ENCODE data around the gene OR13C5.

Gene OR13C5

DNA sequence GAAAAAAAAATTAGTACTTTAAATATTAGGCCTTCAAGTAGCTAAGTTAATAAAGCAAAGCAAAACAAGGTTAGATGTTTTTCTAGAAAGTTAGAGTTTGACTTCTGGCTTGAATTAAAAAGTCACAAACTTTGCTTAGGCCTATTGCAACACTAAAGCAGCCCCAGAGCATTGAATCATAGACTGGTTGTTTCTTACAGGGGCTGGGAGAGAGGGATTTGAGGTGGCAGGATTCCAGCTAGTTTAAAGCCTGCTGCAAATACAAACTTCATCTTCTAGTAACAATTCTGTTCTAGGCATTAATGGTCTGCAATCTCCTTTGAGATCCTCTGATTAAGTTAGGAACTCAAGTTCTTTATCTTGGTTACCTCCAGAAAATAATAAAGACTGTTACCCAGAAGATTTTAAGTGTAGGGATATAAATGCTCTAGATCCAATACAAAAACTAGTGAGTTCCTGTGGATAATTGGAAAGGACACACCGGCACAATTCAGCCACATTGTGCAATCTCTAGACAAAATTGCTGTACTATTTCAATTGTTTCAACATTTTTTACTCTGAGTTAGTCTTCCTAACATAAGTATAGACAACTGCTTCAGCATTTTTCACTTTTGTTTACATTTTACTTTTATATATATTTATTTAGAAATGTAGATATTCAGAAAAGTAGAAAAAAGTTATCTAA lies 12.6 kb downstream of the OR13C5 start:
- no peaks in the 10 kb centered on the region for H3K27me3 ChIP-seq (ENCODE audit: control insufficient read depth, insufficient read depth, low read length)
- H3K36me3 ChIP-seq (ENCODE audit: control insufficient read depth, insufficient read depth, low read length), result no peaks in the 10 kb centered on the region
- no peaks in the 10 kb centered on the region for H3K4me1 ChIP-seq (ENCODE audit: control insufficient read depth, insufficient read depth, low read length)
- no peak overlapping the region for H3K4me3 ChIP-seq (ENCODE audit: low read length)
- H3K27ac ChIP-seq (ENCODE audit: low read depth, low read length), result no peak overlapping the region
- H3K9ac ChIP-seq (ENCODE audit: low read length), result no peak overlapping the region

DNA sequence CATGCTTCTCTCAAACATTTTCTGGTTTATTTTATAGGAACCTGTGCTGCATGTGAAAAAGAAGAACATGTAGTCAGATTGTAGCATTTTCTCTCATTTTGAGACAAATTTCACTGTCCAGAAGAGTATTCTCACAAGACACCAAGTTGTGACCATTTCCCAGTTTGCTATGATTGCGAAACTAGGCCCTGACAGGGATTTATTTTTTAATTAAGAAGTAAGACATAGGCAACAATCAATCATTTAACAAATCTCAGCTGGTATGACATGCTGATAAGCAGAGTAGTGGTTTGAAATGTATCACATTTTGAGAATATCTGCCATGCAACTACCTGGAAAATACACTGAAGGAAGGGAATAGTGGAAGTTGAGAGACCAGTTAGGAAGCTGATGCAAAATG lies 18.7 kb downstream of the OR13C5 start:
- H3K27ac ChIP-seq (ENCODE audit: low read depth, low read length), result no peak overlapping the region
- H3K4me3 ChIP-seq (ENCODE audit: low read length), result no peak overlapping the region
- no peak overlapping the region for H3K9ac ChIP-seq (ENCODE audit: low read length)
- no peaks in the 10 kb centered on the region for H3K27me3 ChIP-seq (ENCODE audit: control insufficient read depth, insufficient read depth, low read length)
- no peaks in the 10 kb centered on the region for H3K36me3 ChIP-seq (ENCODE audit: control insufficient read depth, insufficient read depth, low read length)
- no peaks in the 10 kb centered on the region for H3K4me1 ChIP-seq (ENCODE audit: control insufficient read depth, insufficient read depth, low read length)

DNA sequence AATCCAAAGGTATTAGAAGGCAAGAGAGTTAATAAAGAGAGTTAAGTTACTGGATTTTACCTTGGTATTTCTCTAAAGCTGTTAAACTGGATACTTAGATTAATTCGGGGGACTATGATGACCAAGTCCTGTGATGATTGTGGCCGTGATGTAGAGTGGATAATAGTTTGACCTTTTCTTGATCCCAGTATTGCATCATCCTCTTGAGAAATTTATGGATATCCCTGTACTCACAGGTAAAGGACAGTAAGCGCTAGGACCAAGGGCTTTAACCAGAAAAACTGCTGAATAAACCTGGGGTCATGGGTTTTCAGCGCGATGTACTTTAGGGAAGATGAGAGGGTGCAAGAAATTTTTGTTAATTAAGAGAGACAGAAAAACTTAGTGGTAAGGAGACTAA lies 21.9 kb downstream of the OR13C5 start:
- no peak overlapping the region for H3K4me3 ChIP-seq (ENCODE audit: low read length)
- H3K4me1 ChIP-seq (ENCODE audit: control insufficient read depth, insufficient read depth, low read length), result no peaks in the 10 kb centered on the region
- H3K27ac ChIP-seq (ENCODE audit: low read depth, low read length), result no peak overlapping the region
- no peak overlapping the region for H3K9ac ChIP-seq (ENCODE audit: low read length)
- no peaks in the 10 kb centered on the region for H3K27me3 ChIP-seq (ENCODE audit: control insufficient read depth, insufficient read depth, low read length)
- no peaks in the 10 kb centered on the region for H3K36me3 ChIP-seq (ENCODE audit: control insufficient read depth, insufficient read depth, low read length)

DNA sequence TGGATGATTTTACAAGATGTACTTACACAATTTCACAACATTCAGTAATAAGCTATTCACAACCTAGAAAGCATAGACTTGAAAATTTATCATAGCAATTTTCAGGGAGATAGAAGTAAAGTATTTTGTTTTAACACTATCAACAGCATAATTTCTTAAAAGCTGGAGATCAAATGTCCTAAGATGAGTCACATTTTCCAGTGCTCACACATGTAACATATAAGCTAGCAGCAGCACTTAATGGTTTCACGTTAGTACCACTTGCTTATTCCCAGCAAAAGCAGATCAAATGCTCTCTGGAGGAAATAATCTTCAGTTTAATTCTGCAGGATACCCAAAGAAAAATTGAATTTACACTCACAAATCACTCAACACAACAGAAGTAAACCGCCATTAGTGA lies 23.8 kb downstream of the OR13C5 start:
- H3K4me1 ChIP-seq (ENCODE audit: control insufficient read depth, insufficient read depth, low read length), result no peaks in the 10 kb centered on the region
- H3K36me3 ChIP-seq (ENCODE audit: control insufficient read depth, insufficient read depth, low read length), result no peaks in the 10 kb centered on the region
- H3K4me3 ChIP-seq (ENCODE audit: low read length), result no peak overlapping the region

DNA sequence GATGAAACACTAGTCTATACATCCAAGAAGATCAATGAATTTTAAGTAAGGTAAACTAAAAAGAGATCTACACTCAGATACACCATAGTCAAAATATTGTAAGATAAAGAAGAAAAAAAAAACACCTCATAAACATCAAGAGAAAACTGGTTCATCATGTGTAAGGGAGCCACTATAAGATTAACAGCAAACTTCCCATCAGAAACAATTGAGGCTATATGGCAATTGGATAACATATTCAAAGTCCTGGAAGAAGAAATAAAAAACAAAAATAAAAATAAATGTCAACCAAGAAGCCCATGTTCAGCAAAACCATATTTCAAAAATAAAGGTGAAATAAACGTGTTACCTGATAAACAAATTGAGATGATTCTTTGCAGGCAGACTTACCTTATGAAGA lies 26.6 kb downstream of the OR13C5 start:
- H3K4me3 ChIP-seq (ENCODE audit: low read length), result no peak overlapping the region
- H3K36me3 ChIP-seq (ENCODE audit: control insufficient read depth, insufficient read depth, low read length), result no peaks in the 10 kb centered on the region
- no peak overlapping the region for H3K27ac ChIP-seq (ENCODE audit: low read depth, low read length)
- H3K4me1 ChIP-seq (ENCODE audit: control insufficient read depth, insufficient read depth, low read length), result no peaks in the 10 kb centered on the region
- no peak overlapping the region for H3K9ac ChIP-seq (ENCODE audit: low read length)
- no peaks in the 10 kb centered on the region for H3K27me3 ChIP-seq (ENCODE audit: control insufficient read depth, insufficient read depth, low read length)

More for the DNA sequence above, 23.8 kb downstream of the OR13C5 start:
- H3K27ac ChIP-seq (ENCODE audit: low read depth, low read length), result no peak overlapping the region
- no peaks in the 10 kb centered on the region for H3K27me3 ChIP-seq (ENCODE audit: control insufficient read depth, insufficient read depth, low read length)
- no peak overlapping the region for H3K9ac ChIP-seq (ENCODE audit: low read length)

DNA sequence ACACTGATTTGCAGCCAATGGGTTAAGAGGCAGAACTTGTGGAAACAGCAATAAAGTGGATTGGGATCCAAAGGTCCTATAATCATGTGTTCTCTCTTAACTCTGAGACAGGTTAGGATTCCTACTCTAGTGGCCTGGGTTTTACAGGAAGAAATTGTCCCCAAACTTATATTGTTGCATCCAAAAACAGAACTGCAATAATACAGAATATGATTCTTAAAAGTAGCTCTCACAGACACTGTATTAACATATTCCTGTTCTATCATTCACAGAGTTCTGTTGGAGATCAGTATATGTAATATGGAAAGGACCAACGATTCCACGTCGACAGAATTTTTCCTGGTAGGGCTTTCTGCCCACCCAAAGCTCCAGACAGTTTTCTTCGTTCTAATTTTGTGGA lies 30.3 kb downstream of the OR13C5 start, which contains the start of gene OR13C8:
TSS of gene OR13C8 (plus strand) at position 301 of the 400 bp plus-strand sequence. CDS start at position 301, 0 bp downstream.
- Histone ChIP-seq H3K27me3 (ENCODE audit: control insufficient read depth, insufficient read depth, low read length) (no peaks in the 10 kb centered on the region), H3K4me3 (ENCODE audit: low read length) (no peak within 1 kb of the TSS), H3K27ac (ENCODE audit: low read depth, low read length) (no peak within 1 kb of the TSS), H3K4me1 (ENCODE audit: control insufficient read depth, insufficient read depth, low read length) (no peaks in the 10 kb centered on the region), H3K36me3 (ENCODE audit: control insufficient read depth, insufficient read depth, low read length) (no peaks in the 10 kb centered on the region), H3K9ac (ENCODE audit: low read length) (no peak within 1 kb of the TSS)

DNA sequence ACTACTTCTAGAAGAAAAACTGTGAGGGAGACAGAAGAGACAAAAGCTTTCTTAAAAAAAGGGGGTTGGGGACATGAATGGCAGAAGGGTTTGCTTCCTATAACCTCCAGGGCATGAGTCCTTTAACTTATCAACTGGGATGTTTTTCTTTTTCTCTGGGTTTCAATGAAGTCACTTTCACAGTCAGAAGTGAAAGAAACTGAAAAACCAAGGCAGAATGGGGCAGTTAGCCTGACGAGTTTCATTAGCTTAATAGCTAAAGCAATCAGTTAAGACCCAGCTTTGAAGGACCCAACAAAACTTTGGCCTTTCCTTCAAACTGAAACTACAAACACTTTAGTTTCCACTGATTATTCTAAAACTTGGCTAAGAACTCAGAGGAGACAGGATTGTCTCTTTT lies 34.9 kb downstream of the OR13C5 start:
- H3K36me3 ChIP-seq (ENCODE audit: control insufficient read depth, insufficient read depth, low read length), result no peaks in the 10 kb centered on the region
- no peak overlapping the region for H3K9ac ChIP-seq (ENCODE audit: low read length)
- H3K4me3 ChIP-seq (ENCODE audit: low read length), result no peak overlapping the region
- H3K4me1 ChIP-seq (ENCODE audit: control insufficient read depth, insufficient read depth, low read length), result no peaks in the 10 kb centered on the region
- no peak overlapping the region for H3K27ac ChIP-seq (ENCODE audit: low read depth, low read length)
- H3K27me3 ChIP-seq (ENCODE audit: control insufficient read depth, insufficient read depth, low read length), result no peaks in the 10 kb centered on the region

DNA sequence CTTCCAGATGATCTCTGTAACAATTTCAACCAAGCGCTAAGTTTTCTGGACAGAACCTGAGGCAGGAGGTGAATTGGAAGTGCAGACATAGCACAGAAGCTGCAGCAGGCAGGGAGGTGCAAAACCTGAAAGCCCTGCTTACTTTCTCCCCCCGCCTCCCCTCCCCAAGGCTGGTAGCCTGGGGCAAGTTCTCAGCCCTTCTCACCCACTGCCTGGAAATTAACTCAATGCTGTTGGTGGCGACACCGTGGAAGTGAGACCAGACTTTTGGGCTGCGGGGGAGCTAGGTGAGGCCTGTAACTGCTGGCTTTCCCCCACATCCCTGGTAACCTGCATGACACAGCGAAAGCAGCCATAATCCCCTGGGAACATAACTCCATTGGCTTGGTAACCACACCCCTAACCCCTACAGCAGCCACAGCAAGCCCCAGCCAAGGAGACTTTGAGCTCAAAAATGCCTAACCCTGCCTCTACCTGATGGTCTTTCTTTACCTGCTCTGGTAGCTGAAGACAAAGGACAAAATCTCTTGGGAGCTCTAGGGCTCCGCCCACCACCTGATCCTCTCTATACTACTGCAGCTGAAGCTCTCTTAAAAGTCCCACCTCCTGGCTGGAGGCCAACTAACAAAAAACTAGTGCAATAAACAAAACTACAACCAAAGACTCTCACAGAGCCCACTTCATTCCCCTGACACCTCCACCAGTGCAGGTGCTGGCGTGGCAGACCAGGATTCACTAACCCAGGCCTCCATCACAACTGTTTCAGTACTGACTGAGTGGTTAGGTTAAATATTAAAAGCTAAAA lies 42.2 kb downstream of the OR13C5 start:
- Histone ChIP-seq H3K4me3 (ENCODE audit: low read length) (no peak overlapping the region), H3K36me3 (ENCODE audit: control insufficient read depth, insufficient read depth, low read length) (no peaks in the 10 kb centered on the region), H3K27me3 (ENCODE audit: control insufficient read depth, insufficient read depth, low read length) (no peaks in the 10 kb centered on the region), H3K9ac (ENCODE audit: low read length) (no peak overlapping the region), H3K4me1 (ENCODE audit: control insufficient read depth, insufficient read depth, low read length) (no peaks in the 10 kb centered on the region), H3K27ac (ENCODE audit: low read depth, low read length) (no peak overlapping the region)

DNA sequence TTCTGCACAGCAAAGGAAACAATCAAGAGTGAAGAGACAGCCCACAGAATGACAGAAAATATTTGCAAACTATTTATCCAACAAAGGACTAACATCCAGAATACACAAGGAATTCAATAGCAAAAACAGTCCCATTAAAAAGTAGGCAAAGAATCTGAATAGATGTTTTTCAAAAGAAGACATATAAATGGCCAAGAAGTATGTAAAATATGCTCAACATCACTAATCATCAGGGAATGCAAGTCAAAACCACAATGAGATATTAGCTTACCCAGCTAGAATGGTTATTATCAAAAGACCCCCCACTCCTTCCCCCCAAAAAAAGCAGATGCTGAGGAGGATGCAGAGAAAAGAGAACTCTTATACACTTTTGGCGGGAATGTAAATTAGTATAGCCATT lies 43.7 kb downstream of the OR13C5 start:
- Histone ChIP-seq H3K27me3 (ENCODE audit: control insufficient read depth, insufficient read depth, low read length) (no peaks in the 10 kb centered on the region), H3K27ac (ENCODE audit: low read depth, low read length) (no peak overlapping the region), H3K9ac (ENCODE audit: low read length) (no peak overlapping the region), H3K4me1 (ENCODE audit: control insufficient read depth, insufficient read depth, low read length) (no peaks in the 10 kb centered on the region), H3K4me3 (ENCODE audit: low read length) (no peak overlapping the region), H3K36me3 (ENCODE audit: control insufficient read depth, insufficient read depth, low read length) (no peaks in the 10 kb centered on the region)

DNA sequence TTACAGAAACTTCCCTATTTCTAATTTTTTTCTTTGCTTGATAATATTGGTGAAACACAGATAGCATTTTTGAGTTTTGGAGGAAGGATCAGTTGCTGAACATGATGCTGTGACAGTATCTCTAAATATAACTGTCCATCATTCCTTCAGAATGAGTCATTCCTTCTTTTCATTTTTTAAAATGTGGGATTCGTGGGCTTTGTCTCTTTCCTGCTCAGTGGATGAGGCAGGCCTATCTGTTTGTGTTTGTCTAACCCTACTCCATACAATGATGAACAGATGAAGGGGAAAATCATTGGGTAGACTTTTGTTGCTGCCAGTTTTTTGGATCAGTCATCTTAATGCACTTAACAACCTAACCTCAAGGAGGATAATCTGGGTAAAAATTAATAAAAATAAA lies 46.0 kb downstream of the OR13C5 start:
- Histone ChIP-seq H3K27ac (ENCODE audit: low read depth, low read length) (no peak overlapping the region), H3K36me3 (ENCODE audit: control insufficient read depth, insufficient read depth, low read length) (no peaks in the 10 kb centered on the region), H3K27me3 (ENCODE audit: control insufficient read depth, insufficient read depth, low read length) (no peaks in the 10 kb centered on the region), H3K4me1 (ENCODE audit: control insufficient read depth, insufficient read depth, low read length) (no peaks in the 10 kb centered on the region), H3K9ac (ENCODE audit: low read length) (no peak overlapping the region), H3K4me3 (ENCODE audit: low read length) (no peak overlapping the region)
